ENCODE data around the gene GBF1. TPM values are rescaled to one million over a fixed set of nuclear protein-coding genes. Genes with fewer than 3 reads are reported as not detected.

The GBF1 gene
- total and polyA plus RNA-seq, 4 donors = 6.0 to 27.2 (median 15.2) TPM

GRCh38 chr10:102344067-102344466 lies 98.7 kb downstream of the GBF1 start:
- WGBS = 95% methylated on average over 3 of the region's 3 CpGs
- H3K27me3 ChIP-seq (ENCODE audit: control insufficient read depth in 4 of 4, insufficient read depth in 4 of 4, low read length in 3 of 4) = no peaks in the 10 kb centered on the region
- no peak for DNase-seq (ENCODE audit: low spot score)
- peaks cover 0 to 2% (median 0%) of the 10 kb centered on the region in 4 donors for H3K4me1 ChIP-seq (ENCODE audit: control insufficient read depth in 4 of 4, insufficient read depth in 4 of 4, low read length in 3 of 4)
- TF ChIP-seq ZBTB33 (IDR thresholded peaks at IDR 0.05) = no peak
- no peak for TF ChIP-seq YY1 (IDR thresholded peaks at IDR 0.05)
- H3K4me3 ChIP-seq (ENCODE audit: low read depth in 1 of 3, low read length in 3 of 3) = no peak overlapping the region
- no peak overlapping the region for H3K27ac ChIP-seq (ENCODE audit: low read depth in 1 of 2, low read length in 2 of 2)
- peaks cover 4 to 10% (median 6%) of the 10 kb centered on the region in 4 donors for H3K36me3 ChIP-seq (ENCODE audit: control insufficient read depth in 4 of 4, insufficient read depth in 3 of 4, low read depth in 1 of 4, low read length in 3 of 4)
- H3K9ac ChIP-seq (ENCODE audit: low read depth in 1 of 2, low read length in 2 of 2) = no peak overlapping the region
- H3K9me3 ChIP-seq (ENCODE audit: control insufficient read depth in 4 of 4, low read length in 3 of 4) = no peaks in the 10 kb centered on the region

- Histone ChIP-seq H3K27ac (ENCODE audit: low read depth in 1 of 2, low read length in 2 of 2) (no peak overlapping the region), H3K27me3 (ENCODE audit: control insufficient read depth in 4 of 4, insufficient read depth in 4 of 4, low read length in 3 of 4) (no peaks in the 10 kb centered on the region), H3K36me3 (ENCODE audit: control insufficient read depth in 4 of 4, insufficient read depth in 3 of 4, low read depth in 1 of 4, low read length in 3 of 4) (peaks cover 8 to 23% (median 13%) of the 10 kb centered on the region in 4 donors), H3K9me3 (ENCODE audit: control insufficient read depth in 4 of 4, low read length in 3 of 4) (no peaks in the 10 kb centered on the region), H3K4me3 (ENCODE audit: low read depth in 1 of 3, low read length in 3 of 3) (no peak overlapping the region), H3K9ac (ENCODE audit: low read depth in 1 of 2, low read length in 2 of 2) (no peak overlapping the region), H3K4me1 (ENCODE audit: control insufficient read depth in 4 of 4, insufficient read depth in 4 of 4, low read length in 3 of 4) (peaks cover 0 to 2% (median 0%) of the 10 kb centered on the region in 4 donors)
- DNase-seq (ENCODE audit: low spot score) = no peak
- 72% methylated on average over 2 of the region's 2 CpGs for WGBS
- TF ChIP-seq FOXA1 (IDR thresholded peaks at IDR 0.05) = no peak
- no peak for TF ChIP-seq REST (IDR thresholded peaks at IDR 0.05)
- TF ChIP-seq RAD21 (IDR thresholded peaks at IDR 0.05) = peak; percentile 70 to 83
- TF ChIP-seq CTCF (IDR thresholded peaks at IDR 0.05; ENCODE audit: low read depth, low read length, missing input control) = peak; percentile 43
Measured at GRCh38 chr10:102347236-102347828, 102.0 kb downstream of the GBF1 start.

- 89% methylated on average over 7 of the region's 7 CpGs for WGBS
- no peak overlapping the region for H3K9ac ChIP-seq (ENCODE audit: low read depth in 1 of 2, low read length in 2 of 2)
- H3K36me3 ChIP-seq (ENCODE audit: control insufficient read depth in 4 of 4, insufficient read depth in 3 of 4, low read depth in 1 of 4, low read length in 3 of 4) = peaks cover 17 to 54% (median 35%) of the 10 kb centered on the region in 4 donors
- peak; percentile 76 for DNase-seq (ENCODE audit: low spot score)
- no peak overlapping the region for H3K27ac ChIP-seq (ENCODE audit: low read depth in 1 of 2, low read length in 2 of 2)
- no peaks in the 10 kb centered on the region for H3K27me3 ChIP-seq (ENCODE audit: control insufficient read depth in 4 of 4, insufficient read depth in 4 of 4, low read length in 3 of 4)
- TF ChIP-seq JUND (IDR thresholded peaks at IDR 0.05) = no peak
- TF ChIP-seq ZBTB33 (IDR thresholded peaks at IDR 0.05) = no peak
- TF ChIP-seq CTCF (IDR thresholded peaks at IDR 0.05; ENCODE audit: low read depth, low read length, missing input control) = peak; percentile 78
- no peak for TF ChIP-seq RXRA (IDR thresholded peaks at IDR 0.05)
- TF ChIP-seq SP1 (IDR thresholded peaks at IDR 0.05) = no peak
- TF ChIP-seq MAX (IDR thresholded peaks at IDR 0.05) = no peak
- TF ChIP-seq RAD21 (IDR thresholded peaks at IDR 0.05) = peak; percentile 84 to 90
- H3K4me3 ChIP-seq (ENCODE audit: low read depth in 1 of 3, low read length in 3 of 3) = no peak overlapping the region
- H3K4me1 ChIP-seq (ENCODE audit: control insufficient read depth in 4 of 4, insufficient read depth in 4 of 4, low read length in 3 of 4) = no peaks in the 10 kb centered on the region
- H3K9me3 ChIP-seq (ENCODE audit: control insufficient read depth in 4 of 4, low read length in 3 of 4) = no peaks in the 10 kb centered on the region
Measured at GRCh38 chr10:102352066-102352715, 106.9 kb downstream of the GBF1 start.
